HepG2 (cell line): ENCODE data around the gene GPR33. TPM values are rescaled to one million over a fixed set of nuclear protein-coding genes. Genes with fewer than 3 reads are reported as not detected.
A peak's percentile ranks its signal among the peaks of the same experiment; 100 is the strongest.

Experiments
- ARHGAP35 ChIP-seq: sonication (generic); formaldehyde crosslinking; IDR thresholded peaks from 2 replicates; pipeline ENCODE4 v1.9.0; 2022; ENCODE audit warnings: mild to moderate bottlenecking, inconsistent platforms, moderate library complexity, missing genetic modification reagents, borderline replicate concordance
- CENPT ChIP-seq: sonication (generic); formaldehyde crosslinking; IDR thresholded peaks from 2 replicates; pipeline ENCODE4 v1.8.0; 2022; ENCODE audit warnings: low read depth, mild to moderate bottlenecking, moderate library complexity, missing genetic modification reagents
- DPF2 ChIP-seq: sonication (generic); formaldehyde crosslinking; IDR thresholded peaks from 2 replicates; pipeline ENCODE4 v1.4.0; 2020; ENCODE audit warnings: mild to moderate bottlenecking, low read depth, missing genetic modification reagents, borderline replicate concordance
- HIC2 ChIP-seq: sonication (generic); formaldehyde crosslinking; IDR thresholded peaks from 2 replicates; pipeline ENCODE4 v1.9.0; 2022; ENCODE audit warnings: low read depth, missing genetic modification reagents
- HNF4A ChIP-seq: sonication (generic); formaldehyde crosslinking; IDR thresholded peaks from 2 replicates; pipeline ENCODE4 v1.4.0; 2020; ENCODE audit warnings: missing genetic modification reagents
- HNRNPL ChIP-seq: fragments of 200-400 bp; formaldehyde crosslinking; IDR thresholded peaks from 2 replicates; pipeline ENCODE4 v1.6.1; 2017; ENCODE audit warnings: mild to moderate bottlenecking, low read depth, low read length
- HOXA9 ChIP-seq: sonication (generic); formaldehyde crosslinking; IDR thresholded peaks from 2 replicates; pipeline ENCODE4 v1.8.1; 2022; ENCODE audit warnings: missing genetic modification reagents, mild to moderate bottlenecking, moderate library complexity, borderline replicate concordance
- ISX ChIP-seq: sonication (generic); formaldehyde crosslinking; conservative IDR thresholded peaks from 2 replicates; pipeline ENCODE4 v1.5.0; 2020; ENCODE audit warnings: missing genetic modification reagents
- KAT8 ChIP-seq: IDR thresholded peaks from 2 replicates; pipeline ENCODE4 v1.6.1; 2016; ENCODE audit warnings: missing genetic modification reagents, missing compliant biosample characterization
- KDM5A ChIP-seq: fragments of 200-600 bp; sonication (generic); IDR thresholded peaks from 2 replicates; pipeline ENCODE4 v1.7.0; 2018; ENCODE audit warnings: antibody characterized with exemption, mild to moderate bottlenecking, low read length, borderline replicate concordance
- NFE2L1 ChIP-seq: sonication (generic); formaldehyde crosslinking; IDR thresholded peaks from 2 replicates; pipeline ENCODE4 v1.4.0; 2020; ENCODE audit warnings: missing genetic modification reagents, mild to moderate bottlenecking, borderline replicate concordance
- PRDM15 ChIP-seq: sonication (generic); formaldehyde crosslinking; IDR thresholded peaks from 2 replicates; pipeline ENCODE4 v1.4.0; 2020; ENCODE audit warnings: missing genetic modification reagents
- TEAD3 ChIP-seq: optimal IDR thresholded peaks from 2 replicates; pipeline ENCODE3; 2016; ENCODE audit warnings: borderline replicate concordance
- TOE1 ChIP-seq: sonication (generic); formaldehyde crosslinking; IDR thresholded peaks from 2 replicates; pipeline ENCODE4 v1.4.0; 2020; ENCODE audit warnings: mild to moderate bottlenecking, missing genetic modification reagents
- ZNF264 ChIP-seq: sonication (generic); formaldehyde crosslinking; IDR thresholded peaks from 2 replicates; pipeline ENCODE4 v1.4.0; 2020; ENCODE audit warnings: missing genetic modification reagents
- ZNF350 ChIP-seq: sonication (generic); formaldehyde crosslinking; IDR thresholded peaks from 2 replicates; pipeline ENCODE4 v1.4.0; 2020; ENCODE audit warnings: mild to moderate bottlenecking, low read depth, missing genetic modification reagents, borderline replicate concordance
- ZNF362 ChIP-seq: sonication (generic); formaldehyde crosslinking; IDR thresholded peaks from 2 replicates; pipeline ENCODE4 v1.4.0; 2020; ENCODE audit warnings: missing genetic modification reagents, mild to moderate bottlenecking, borderline replicate concordance
- ZNF367 ChIP-seq: sonication (generic); formaldehyde crosslinking; IDR thresholded peaks from 2 replicates; pipeline ENCODE4 v1.4.0; 2020; ENCODE audit warnings: missing genetic modification reagents, borderline replicate concordance
- ZNF441 ChIP-seq: sonication (generic); formaldehyde crosslinking; IDR thresholded peaks from 2 replicates; pipeline ENCODE4 v1.7.0; 2021; ENCODE audit warnings: missing genetic modification reagents, borderline replicate concordance
- ZNF670 ChIP-seq: sonication (generic); formaldehyde crosslinking; IDR thresholded peaks from 2 replicates; pipeline ENCODE4 v1.8.0; 2022; ENCODE audit warnings: mild to moderate bottlenecking, missing genetic modification reagents, borderline replicate concordance
- ZNF891 ChIP-seq: sonication (generic); formaldehyde crosslinking; IDR thresholded peaks from 2 replicates; pipeline ENCODE4 v1.5.0; 2020; ENCODE audit warnings: mild to moderate bottlenecking, missing genetic modification reagents
- polyA plus RNA-seq, 8 experiments: library from polyadenylated mRNA; depleted of rRNA in 3 of 8; stranded (reverse) in 7 of 8; unstranded in 1 of 8; fragments of >200 nt; fragmentation: Illumina TruSeq in 4 of 8; extraction: Trizol in 4 of 8; gene quantifications; 2 replicates each; pipeline versions ENCODE4 v1.2.1 to v1.2.3, GENCODE V29; 2011 to 2016; ENCODE audit warnings: low read depth in 4 of 8, missing spikeins in 1 of 8, mixed read lengths in 1 of 8; ENCODE audit not compliant: insufficient read depth in 1 of 8
- total RNA-seq, 5 experiments: library from RNA; depleted of rRNA; stranded (reverse); fragments of >200 nt; fragmentation: Illumina TruSeq; extraction: Trizol; gene quantifications; 2 replicates each; pipeline ENCODE4 v1.2.3, GENCODE V29; 2016; ENCODE audit warnings: low read depth in 1 of 5

Gene GPR33
- total and polyA plus RNA-seq, 2 of the 13 experiments (the other 11 are each of a cell fraction or from before 2014, with no cell fraction given) = not detected

GRCh38 chr14:31456841-31457664 is 30.8 kb downstream of the GPR33 start, which contains the start of gene DTD2 (continued):
- TF ChIP-seq ARHGAP35 (CRISPR knock-in tag) (peak; percentile 100), ZNF362 (CRISPR knock-in tag) (peak; percentile 89), PRDM15 (CRISPR knock-in tag) (peak; percentile 84), ZNF670 (CRISPR knock-in tag) (peak; percentile 100), KAT8 (peak; percentile 98), HNRNPL (peak; percentile 93), CENPT (CRISPR knock-in tag) (peak; percentile 95; the same call in 1 of the 2 replicates), NFE2L1 (CRISPR knock-in tag) (peak; percentile 98), HNF4A (CRISPR knock-in tag) (peak; percentile 50), ZNF264 (CRISPR knock-in tag) (peak; percentile 99), ZNF350 (CRISPR knock-in tag) (peak; percentile 100), TOE1 (CRISPR knock-in tag) (peak; percentile 91; the same call in 1 of the 2 replicates), HOXA9 (CRISPR knock-in tag) (peak; percentile 94; the same call in 1 of the 2 replicates), ISX (peak; percentile 95), DPF2 (peak; percentile 78; the same call in 1 of the 2 replicates), ZNF891 (peak; percentile 100), ZNF367 (CRISPR knock-in tag) (peak; percentile 95), ZNF441 (CRISPR knock-in tag) (peak; percentile 93), TEAD3 (CRISPR knock-in tag) (peak; percentile 83), HIC2 (peak; percentile 85), KDM5A (0 out of 2 replicates have a peak, but pooled peaks have one; percentile 72)
